RKO (cell line): ENCODE data around the gene IFITM10.

Experiments
- DNase-seq: peaks from one replicate; pipeline ENCODE4 v3.0.0-alpha.2; 2016; ENCODE audit warnings: low spot score

IFITM10 gene

DNA sequence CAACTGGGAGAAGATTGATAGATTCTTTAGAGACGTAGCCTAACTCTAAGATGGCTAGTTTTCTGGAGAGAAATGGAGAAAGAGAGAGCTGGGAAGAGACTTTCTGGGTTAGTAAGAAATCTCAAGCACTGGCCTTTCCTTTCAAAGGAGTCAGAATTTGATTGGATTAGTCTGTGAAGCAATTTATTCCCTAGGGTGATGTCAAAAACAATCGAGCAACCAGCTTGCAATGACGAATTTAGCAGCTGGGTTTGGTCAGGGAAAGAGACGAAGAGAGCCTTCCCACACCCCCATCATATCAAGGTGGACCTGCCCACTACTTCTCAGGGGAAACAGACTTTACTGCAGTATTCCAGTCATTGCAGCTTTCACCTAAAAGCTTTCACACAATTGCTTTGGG, 42.6 kb downstream of the IFITM10 start:
- no peak for DNase-seq

DNA sequence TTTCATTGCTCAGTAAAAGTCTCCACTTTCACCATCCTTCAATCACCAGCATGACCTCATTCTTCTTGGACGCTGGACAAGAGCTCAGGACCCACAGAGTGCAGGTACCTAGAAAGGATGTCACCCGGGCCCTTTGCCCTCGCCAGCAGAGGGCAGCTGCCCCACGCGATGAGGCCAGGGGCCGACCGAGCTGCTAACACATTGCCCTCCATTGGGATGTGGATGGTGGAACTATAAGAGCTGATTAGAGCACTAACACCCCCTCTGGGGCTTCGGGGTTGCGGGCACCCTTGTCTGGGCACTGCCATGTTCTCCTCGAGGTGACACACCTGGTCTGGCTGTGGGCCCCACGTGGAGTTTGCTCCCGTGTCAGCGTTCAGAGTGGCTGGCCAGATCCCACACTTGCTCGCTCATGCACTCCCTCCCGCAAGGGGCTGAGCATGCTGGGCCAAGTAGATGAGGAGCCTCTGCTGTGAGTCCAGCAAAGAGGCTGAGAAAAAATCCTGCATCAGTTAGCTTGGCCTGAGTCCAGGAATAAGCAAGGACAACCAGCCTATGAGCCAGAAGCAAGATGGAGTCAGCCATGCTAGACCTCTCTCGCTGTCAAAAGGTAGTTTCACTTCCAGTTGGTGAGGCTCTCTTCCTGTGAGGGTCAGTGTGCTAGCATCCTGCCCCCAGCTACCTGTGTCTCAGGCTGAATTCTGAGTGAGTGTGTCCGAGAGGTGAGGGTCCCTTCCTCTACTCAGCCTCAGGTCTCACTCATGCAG, 43.6 kb downstream of the IFITM10 start:
- no peak for DNase-seq

DNA sequence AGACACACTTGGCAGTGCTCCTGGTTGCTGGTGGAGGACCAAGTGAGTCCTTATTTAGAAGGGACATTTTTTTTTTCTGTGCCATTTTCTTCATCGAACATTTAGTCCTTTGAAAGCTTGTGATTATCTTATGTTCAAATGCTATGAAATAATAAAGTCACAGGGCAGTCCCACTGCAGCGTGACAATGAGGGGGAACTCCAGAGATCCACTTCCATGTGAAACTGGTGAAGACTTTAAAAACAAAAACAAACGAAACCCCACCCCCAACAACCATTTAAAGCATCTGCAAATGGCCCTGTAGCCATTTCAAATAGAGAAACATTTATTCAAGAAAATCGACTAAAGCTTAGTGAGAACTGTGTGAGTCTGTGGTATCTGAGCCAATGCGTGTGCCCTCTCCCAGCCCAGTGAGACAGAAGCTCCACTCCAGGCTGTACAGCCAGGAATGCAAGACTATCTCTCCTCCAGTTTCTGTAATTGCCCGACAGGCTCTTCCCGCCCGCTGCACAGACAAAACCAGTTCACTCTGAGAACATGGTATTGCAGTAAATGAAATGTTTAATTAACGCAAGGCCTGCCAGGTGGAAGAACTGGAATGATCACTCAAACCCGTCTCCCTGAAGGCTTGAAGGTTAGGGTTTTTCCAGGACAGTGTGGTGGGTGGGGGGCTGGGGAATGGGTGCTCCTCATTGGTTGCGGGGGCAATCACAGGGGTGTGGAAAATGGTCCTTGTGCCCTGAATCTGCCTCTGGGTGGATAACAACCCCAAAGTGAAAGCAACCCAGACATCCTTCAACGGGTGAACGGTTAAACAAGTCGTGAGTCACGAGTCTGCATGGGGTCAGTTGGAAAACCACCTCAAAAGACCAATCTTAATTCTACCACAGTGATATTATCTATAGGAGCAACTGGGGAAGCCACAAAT, 45.0 kb downstream of the IFITM10 start:
- no peak for DNase-seq

DNA sequence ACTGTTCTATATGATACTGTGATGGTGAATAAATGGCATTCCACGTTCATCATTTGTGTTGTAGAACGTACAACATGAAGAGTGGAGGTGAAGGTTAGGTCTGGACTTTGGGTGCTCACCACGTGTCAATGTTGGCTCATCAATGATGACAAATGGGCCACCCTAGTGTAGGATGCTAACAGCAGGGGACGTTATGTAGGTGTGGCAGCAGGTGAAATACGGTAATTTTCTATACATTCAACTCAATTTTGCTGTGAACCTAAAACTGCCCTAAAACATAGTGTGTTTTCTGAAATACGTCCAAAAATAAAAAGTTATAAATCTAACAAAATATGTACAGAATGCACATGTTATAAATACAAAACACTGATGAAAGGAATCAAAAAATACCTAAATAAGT, 47.2 kb downstream of the IFITM10 start:
- DNase-seq: no peak

DNA sequence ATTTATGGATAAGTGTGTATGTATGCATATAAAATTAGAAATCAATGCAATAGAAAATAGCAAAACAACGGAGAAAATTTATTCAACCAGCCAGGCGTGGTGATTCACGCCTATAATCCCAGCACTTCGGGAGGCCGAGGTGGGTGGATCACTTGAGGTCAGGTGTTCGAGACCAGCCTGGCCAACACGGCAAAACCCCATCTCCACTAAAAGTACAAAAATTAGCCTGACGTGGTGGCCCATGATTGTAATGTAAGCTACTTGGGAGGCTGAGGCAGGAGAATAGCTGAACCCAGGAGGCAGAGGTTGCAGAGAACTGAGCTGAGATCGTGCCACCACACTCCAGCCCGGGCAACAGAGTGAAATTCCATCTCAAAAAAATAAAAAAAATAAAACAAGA, 47.9 kb downstream of the IFITM10 start:
- no peak for DNase-seq

GRCh38 chr11:1701091-1701807, 49.1 kb downstream of the IFITM10 start:
- DNase-seq: no peak

DNA sequence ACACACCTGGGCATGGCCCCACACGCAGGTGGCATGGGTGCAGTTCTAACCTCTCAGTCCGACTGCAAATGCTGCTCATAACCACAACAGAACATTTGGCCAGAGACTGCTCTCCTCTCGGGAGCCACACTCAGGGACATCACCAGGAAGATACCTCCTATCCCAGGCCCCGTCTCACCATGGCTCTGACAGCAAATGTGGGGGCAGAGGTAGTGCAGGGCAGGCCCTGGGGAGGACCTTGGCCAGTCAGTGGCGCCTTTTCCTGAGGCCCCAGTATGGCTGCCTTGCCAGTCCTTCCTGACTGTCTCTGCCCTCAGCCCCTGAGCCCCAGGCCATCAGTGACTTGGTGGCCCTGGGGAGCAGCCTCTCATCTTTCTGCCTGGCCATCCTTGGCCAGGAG, 50.6 kb downstream of the IFITM10 start:
- DNase-seq: no peak

- no peak for DNase-seq
Observed at GRCh38 chr11:1696608-1697570, 53.5 kb downstream of the IFITM10 start, which contains the start of gene KRTAP5-6. KRTAP5-6 (plus strand) TSS chr11:1697195; CDS start chr11:1697246, 51 bp downstream.

DNA sequence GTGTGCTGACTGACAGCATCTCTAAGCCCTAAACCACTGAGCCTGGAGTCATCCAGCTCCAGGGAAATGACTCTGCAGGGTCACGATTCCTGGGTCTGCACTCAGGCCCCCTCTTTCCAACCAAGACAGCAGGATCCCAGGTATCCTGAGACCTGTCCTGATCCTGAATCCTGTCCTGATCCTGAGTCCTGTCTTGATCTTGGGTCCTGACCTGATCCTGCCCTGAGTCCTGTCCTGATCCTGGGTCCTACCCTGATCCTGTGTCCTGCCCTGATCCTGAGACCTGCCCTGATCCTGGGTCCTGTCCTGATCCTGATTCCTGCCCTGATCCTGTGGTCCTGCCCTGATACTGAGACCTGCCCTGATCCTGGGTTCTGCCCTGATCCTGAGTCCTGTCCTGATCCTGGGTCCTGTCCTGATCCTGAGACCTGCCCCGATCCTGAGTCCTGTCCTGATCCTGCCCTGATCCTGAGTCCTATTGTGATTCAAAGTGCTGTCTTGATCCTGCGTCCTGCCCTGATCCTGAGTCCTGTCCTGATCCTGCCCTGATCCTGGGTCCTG, 54.8 kb downstream of the IFITM10 start:
- no peak for DNase-seq

DNA sequence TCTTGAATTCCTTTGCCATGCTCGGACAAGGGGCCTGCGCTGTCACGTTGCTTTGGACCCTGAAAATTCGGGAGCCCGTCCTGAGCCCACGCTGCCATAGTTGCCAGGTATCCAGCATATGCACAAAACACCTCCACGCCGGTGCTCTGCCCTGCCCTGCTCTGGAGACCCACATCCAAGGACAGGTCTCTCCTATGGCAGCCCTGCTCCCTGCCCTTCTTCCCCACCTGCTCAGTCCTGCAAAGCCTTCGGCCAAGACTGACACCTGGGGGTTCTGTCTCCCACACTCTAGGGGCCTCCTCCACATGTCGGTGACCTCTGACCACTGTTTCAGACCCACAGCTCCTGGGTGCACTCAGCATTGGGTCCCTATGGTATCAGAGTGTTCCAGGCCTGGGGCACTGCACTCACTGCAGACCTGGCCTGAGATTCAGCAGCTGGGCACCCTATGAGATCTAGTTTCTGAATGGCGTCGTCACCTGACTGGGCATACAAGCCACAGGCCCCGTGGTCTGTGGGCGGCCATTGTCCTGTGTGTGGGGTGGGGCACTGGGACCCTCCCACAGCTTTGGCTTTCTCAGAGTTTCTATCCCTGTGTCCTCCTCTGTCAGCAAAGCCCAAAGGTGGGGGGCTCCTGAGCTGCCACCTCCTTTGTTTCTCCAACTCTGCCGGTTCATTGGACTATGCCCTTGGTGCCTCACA, 55.4 kb downstream of the IFITM10 start:
- no peak for DNase-seq

- peak; percentile 87 for DNase-seq
Observed at GRCh38 chr11:1694064-1694845, 56.1 kb downstream of the IFITM10 start.

- DNase-seq: peak; percentile 73
Observed at GRCh38 chr11:1693327-1694063, 56.9 kb downstream of the IFITM10 start.

DNA sequence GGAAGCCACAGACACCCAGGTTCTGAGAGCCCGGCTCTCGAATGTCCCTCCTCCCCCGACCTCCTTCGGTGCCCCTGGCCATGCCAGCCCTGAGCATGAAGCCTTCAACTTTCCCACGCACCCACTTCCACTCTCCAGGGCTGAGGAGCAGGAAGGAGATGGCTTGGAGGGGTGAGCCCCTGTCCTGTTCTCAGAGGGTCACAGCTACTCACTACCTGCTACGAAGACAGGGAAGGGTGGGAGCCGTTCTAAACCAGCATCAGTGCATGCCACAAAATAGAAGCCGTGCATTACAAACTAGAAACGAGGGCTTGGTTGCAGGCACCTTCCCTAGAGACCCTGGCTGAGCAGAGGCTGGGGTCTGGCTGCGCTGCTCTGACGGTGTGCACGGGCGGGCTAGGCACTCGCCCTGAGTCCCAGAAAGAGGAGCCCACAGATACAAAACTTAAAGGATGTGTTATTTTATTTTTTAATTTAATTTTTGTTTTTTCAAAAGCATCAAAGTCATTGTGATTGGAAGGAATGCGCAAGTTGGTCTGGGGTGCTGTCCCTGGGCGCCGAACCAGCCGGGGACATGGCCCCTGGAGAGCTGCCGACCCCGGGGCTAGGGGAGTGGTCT, 57.6 kb downstream of the IFITM10 start:
- no peak for DNase-seq

GRCh38 chr11:1691878-1692707, 58.3 kb downstream of the IFITM10 start:
- DNase-seq: no peak

- no peak for DNase-seq
Observed at GRCh38 chr11:1691026-1691877, 59.1 kb downstream of the IFITM10 start.
